CD4-positive, alpha-beta T cell treated with Interleukin-12 subunit alpha and Interleukin-12 subunit beta, for 1 hour (primary cell): ENCODE measurements around the gene PRKCA.

Experiments used
- DNase-seq: peaks from one replicate; pipeline ENCODE4 v3.0.0-alpha.2; 2020

Gene PRKCA

DNA sequence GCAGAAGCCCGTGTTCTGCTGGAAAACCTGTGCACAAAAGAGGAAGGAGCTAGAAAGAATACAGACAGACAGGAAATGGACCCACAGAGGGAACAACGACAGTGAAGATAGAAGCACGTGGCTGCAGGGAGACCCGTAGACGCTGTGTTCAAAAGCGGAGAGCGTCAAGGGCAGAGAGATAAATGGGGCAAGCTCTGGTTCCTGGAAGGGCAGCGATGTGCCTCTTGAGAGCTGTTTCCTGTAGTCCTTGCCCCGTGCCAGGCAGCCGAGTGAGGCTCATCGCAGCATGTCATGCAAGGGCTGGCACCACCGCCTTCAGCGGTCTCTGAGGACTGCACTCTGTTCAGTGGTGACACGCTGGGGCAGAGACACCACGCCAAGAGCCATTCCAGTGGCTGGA is 488.9 kb downstream of the PRKCA start:
- DNase-seq, result no peak

DNA sequence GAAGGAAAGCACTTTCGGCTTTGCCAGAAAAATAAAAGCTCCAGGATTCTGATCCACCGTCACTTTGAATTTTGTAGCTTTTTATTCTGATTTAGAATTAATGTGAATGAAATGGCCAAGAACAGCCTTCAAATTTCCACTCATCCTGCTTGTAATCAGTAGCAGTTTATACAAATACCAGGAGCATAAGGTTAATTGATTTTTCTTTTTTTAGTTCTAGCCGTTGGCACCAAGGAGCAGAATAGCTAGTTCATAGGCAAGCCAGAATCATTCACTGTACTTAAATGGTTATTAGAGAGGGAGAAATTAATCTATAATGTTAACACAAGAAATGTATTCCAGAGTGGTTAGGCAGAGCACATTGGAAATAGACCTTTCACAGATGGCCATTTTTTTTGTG is 491.4 kb downstream of the PRKCA start:
- DNase-seq, result no peak

DNA sequence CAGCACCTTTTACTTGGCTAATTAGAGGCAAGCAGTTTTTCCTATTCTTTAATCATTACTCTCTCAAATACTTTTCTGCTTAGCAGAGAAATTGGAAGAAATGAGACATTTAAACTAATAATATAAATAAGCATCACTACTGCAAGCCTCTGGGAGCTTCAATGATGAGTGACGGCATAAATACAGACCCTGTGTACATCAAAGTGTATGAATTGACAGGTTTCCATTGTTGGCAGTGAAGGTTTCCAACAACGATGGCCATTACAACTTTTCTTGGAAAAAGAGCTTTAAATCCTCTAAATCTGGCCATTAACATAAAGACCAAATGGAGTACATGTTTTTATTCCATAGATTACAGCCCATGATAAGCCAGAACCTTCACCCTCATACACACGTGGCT is 493.1 kb downstream of the PRKCA start:
- no peak for DNase-seq

DNA sequence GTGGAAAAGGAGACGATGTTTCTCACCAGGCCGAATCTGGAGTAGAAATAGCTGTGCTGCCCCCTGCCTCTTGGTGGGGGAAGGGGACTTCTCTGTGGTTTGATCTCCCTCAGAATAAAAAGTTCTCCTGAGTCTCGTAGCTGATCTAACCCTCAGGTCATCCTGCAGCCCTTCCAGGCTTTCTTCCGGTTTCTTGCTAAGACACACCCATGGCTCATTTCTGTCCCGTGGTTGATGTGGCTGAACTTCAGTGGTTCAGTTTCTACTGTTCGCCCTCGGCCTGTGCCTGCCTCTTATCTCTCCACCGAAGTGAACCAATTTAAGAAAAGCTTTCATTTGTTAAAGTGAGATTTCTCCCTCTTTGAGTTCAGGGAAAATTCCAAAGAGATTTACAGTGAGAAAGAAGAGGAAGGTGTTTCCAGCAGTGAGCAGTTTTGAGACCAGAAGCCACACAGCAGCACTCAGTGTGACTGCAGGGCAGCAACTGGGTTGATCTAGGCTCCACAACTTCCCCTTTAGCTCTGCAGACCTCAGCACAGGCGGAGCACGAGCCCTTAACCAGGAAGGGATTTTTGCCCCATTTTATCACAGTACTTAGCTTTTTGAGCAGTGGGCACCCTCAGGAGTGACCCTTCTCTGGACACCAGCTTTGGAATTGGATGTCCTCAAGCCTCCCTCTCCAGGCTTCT is 497.6 kb downstream of the PRKCA start:
- DNase-seq, result no peak

DNA sequence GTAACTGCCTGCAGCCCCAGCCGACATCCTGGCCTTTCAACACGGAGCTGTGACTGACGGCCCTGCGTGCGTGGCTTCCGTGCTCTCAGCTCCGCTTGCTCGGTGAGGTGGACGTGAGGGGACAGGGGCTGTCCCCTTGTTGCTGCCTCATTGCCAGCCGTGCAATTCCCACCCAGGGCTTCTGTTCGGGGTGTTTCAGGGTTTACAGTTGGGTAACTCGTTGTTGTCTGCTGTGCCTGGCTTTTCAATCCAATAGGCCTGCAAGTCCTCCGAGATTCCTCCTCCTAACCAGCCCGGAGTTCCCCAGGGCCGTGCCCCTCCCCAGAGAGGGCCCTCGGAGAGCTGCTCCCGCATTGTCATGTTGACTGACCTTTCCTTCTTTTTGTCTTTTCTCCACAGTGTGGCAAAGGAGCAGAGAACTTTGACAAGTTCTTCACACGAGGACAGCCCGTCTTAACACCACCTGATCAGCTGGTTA is 501.1 kb downstream of the PRKCA start:
- no peak for DNase-seq

DNA sequence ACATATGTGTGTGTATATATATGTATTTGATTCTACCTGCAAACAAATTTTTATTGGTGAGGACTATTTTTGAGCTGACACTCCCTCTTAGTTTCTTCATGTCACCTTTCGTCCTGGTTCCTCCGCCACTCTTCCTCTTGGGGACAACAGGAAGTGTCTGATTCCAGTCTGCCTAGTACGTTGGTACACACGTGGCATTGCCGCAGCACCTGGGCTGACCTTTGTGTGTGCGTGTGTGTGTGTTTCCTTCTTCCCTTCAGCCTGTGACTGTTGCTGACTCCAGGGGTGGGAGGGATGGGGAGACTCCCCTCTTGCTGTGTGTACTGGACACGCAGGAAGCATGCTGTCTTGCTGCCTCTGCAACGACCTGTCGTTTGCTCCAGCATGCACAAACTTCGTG is 503.2 kb downstream of the PRKCA start:
- no peak for DNase-seq

DNA sequence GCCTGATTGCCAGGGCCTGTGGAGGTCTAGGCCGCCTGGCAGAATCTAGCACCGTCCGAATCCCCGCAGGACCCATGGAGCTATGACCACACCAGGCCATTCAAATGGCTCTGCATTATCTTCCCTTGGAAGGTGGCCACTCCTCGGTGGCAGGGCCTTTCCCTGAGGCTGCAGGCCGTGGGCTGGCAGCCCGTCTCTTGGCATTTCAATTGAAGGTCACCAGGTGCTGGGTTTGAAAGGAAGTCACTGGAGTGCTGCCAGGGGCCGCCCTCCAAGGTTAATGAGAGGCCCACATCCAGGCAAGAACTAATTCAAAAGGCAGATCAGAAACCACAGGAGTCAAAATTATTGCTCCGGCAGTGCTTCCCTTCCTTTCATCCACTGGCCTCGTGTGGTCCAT is 504.8 kb downstream of the PRKCA start:
- no peak for DNase-seq

DNA sequence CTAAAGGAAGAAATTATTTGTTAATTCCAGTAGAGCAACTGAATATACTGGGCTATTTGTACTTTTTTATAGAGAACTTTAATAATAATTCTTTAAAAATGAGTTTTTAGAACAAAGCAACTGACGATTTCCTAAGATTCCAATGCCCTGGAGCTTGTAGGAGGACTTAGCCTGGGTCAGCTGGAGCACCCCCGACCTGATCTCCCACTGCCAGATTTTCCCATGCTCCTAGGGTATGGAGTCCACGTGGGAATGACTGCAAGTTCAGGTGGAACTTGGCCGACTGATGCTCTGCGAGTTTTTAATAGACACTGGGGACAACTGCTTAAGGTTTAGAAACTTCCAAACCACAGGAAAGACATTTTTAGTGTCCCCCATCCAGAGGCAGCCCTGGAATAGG is 507.0 kb downstream of the PRKCA start:
- DNase-seq, result no peak

DNA sequence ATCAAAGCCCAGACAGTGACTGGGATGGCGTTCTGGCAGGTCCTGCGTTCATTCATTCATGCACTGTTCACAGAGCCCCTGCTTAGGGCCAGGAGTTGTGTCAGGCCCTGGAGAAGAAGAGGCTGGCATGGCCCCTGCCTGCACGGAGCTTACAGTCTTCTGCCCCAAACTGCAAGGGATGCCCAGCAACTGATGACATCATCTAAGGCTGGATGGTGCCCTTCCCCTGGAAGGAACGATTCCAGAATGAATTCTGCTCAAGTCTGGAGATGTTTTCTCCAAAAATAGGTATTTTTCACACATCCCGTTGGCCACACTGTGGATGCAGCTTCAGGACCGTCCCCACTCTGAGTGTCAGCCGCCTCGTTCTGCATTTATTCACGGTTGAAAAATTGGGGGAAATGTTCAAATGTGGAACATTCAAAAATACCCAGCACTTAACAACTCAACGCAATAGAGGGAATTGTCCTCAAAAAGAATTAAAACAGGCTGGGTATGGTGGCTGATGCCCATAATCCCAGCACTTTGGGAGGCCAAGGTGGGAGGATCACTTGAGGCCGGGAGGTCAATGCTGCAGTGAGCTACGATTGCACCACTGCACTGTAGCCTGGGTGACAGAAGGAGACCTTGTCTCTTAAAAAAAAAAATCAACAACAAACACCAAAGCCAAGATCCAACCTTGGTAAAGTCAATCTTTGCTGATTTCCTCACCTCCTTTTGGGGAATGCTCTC is 508.7 kb downstream of the PRKCA start:
- no peak for DNase-seq

DNA sequence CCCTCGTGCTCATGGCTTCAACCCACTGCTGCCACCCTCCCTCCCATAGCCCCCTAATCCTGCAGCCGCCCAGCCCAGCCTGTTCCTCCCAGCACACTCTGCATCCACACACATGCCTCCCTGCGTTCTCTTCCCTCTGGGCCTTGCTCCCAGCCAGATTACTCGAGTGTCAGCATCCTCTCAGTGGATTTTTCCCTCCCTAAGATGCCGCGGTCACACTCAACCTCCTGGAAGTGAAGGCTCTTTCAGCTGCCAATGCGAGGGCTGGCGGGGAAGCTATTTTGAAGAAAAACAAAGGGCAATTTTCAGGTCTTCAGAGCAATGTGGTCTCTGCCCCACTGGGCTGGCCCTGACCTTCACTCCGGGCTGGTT is 509.3 kb downstream of the PRKCA start:
- no peak for DNase-seq

DNA sequence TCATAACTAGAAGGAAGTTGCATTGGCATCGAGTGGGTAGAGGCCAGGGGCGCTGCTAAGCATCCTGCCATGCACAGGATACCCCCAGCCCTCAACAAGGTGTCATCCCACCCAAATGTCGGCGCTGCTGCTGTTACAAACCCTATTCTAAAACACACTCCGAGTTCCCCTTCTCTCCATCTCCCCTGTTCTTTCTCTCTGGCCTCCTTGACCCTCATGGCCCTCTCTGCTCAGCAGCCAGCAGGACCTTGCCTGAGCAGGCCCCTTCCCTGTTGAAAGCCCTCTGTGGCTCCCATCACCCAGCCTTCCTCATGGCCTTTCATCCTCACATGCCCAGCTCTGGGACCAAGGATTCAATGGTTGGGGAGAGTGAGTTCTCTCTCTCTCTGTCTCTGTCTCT is 510.2 kb downstream of the PRKCA start:
- no peak for DNase-seq

DNA sequence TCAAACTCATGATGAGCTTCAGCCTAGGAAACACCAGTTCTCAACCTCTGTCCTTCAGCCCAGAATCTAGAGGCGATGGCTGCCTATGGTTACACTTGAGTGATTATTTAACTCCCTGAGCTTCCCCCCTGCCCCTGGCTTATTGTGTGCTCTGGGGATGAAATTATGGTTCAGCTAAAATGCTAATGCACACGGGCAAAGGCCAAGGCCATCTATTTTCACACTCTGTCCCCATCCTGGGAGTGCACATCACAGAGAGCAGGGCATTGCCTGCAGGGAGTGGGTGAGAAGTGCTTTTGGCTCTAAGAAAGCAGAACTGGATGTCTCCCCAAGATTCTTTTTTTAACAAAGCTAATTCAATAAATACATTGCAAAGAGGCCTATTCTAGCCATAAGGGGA is 510.9 kb downstream of the PRKCA start:
- DNase-seq, result no peak

DNA sequence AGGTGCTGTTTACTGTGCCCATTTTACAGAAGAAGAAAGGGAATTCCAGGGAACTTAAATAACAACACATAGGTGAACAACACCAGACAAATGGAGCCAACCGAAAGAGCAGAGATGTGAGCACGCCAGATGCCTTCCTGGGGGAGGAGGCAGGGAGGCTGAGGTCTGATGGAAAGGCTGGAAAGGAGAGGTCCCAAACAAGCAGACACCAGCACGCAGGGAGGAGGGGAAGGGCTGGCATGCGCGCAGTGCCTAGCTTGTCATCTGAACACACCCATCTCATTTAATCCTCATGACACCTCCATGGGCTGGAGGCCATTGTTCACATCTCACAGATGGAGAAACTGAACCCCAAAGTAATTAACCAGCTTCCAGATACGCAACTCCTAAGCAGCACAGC is 511.6 kb downstream of the PRKCA start:
- DNase-seq, result no peak

DNA sequence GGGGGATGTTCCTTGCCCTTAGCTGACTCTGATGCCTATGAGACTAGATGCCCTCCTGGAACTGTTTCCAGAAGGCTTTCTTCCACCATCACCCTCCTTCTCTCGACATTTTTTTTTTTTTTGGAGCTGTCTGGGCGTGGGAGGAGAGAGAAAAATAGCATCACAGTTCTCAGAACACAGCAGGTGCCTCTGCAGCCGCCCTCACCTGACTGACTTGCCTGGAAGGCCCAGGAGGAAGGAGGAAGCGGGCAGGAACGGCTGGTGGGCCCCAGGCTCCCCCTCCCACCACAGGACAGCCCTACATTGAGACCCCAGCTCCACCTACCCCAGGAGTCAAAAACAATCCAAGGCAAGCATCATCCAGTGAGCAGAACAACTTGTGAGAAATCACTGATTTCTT is 512.2 kb downstream of the PRKCA start:
- no peak for DNase-seq

DNA sequence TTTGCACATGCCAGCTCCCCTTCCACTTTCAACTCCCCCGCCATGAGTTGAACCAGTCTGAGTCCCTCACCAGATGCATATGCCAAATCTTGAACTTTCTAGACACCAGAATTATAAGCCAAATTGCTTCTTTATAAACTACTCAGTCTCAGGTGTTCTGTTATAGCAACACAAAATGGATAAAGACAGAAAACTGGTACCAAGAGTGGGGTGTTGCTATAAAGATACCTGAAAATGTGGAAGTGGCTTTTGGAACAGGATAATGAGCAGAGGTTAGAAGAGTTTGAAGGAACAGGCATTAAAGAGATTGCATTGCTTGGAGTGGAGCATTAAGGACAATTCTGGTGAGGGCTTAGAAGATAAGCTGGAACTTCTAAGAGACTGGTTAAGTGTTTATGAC is 515.3 kb downstream of the PRKCA start:
- no peak for DNase-seq

DNA sequence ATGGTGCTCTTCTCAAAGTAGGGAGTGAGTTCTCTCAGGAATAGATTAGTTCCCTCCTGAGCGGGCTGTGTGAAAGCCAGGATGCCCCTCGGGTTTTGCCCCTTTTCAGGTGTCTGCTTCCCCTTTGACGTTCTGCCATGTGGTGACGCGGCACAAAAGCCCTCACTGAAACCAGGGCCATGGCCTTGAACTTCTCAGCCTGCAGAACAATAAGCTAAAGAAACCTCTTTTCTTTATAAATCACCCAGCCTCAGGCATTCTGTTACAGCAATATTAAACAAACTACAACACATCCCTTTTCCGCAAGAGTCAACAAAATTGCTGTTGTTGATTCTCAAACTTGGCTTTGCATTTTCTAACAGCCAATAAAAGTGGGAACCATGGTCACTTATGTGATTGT is 517.1 kb downstream of the PRKCA start:
- DNase-seq, result no peak

DNA sequence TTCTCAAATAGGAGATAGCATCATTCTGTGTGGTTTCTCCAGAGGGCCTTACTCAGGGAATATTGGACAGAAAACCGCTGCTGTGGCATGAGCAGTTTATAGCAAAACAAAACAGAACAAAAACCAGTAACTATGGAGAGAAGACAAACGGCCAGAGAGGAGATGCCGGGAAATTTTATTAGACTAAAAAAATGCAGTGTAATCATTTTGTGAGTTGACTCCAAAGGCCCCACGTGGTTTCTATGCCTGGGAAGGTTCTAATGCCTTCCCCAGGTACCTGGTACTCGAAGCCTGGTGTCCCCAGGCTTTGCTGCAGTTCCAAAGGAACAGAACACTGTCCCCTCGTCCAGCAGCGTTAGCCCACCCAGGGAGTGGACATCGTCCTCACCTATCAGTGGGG is 519.6 kb downstream of the PRKCA start:
- no peak for DNase-seq

DNA sequence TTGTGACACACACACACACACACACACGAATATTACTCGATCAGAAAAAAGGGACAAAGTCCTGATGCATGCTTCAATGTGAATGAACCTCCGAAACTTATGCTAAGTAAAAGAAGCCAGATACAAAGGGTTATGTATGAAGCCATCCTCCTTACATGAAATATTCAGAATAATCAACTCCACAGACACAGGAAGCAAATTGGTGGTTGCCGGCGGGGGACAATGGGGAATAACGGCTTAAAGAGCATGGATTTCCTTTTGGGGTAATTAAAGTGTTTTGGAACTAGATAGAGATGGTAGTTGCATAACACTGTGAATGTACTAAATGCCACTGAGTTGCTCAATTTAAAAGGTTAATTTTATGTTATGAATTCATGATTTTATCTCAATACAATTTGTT is 524.4 kb downstream of the PRKCA start:
- DNase-seq, result no peak

DNA sequence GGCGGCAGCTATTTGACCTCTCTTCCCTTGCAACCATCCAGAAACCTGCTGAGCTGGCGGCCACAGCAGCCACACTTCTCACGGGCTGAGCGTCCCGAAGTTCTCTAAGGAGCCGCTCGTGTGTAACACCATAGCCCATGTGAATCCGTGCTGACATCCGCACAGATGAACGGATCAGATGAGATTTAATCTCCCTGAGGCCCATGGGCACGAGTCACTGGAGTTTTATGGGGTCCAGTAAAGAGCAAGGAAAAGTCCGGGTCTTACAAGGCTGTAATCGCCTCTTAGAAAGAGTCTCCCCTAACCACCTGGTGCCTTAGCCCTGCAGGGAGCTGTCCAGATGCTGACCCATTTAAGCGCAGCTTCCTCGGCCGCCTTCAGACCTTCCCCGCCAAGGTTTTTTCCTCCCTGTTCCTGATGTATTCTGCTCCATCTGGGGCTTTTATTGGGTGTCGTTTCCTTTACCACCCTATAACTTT is 527.0 kb downstream of the PRKCA start:
- no peak for DNase-seq

DNA sequence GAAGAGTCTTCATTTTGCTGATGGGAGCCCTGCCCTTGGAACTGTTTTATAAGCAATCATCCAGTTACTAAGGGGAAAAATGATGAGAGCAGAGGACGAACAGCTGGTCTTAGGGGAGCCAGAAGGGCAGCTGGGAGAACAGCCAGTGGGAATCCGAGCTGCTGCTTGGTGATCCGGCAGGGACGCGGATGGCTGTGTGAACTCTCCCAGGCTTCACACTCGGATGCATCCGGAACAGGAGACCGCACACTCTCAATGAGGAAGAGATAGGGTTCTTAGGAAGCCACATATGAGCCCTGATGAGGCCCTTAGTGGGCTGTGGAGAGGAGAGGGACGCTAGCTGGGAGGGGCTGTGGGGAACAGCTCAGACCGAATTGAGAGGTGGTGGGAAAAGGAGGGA is 527.5 kb downstream of the PRKCA start:
- DNase-seq, result no peak

DNA sequence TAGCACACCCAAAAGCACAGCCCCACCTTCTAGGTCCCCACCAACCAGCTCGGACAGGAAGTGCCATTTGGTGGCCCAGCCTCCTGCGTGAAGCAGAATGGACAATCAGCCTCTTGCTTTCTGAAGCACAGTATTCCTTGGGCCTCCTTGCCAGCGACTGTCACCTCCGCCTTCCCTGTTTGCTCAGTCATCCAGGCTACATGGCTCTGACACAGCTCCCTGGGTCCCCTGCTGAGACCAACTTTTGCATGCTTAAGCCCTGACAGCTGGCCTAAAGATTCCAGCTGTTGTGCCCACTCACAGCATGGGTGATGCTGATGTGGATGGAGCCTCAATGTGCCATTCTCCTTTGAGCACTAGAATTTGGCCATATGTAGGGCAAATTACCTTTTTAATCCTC is 528.0 kb downstream of the PRKCA start:
- no peak for DNase-seq

DNA sequence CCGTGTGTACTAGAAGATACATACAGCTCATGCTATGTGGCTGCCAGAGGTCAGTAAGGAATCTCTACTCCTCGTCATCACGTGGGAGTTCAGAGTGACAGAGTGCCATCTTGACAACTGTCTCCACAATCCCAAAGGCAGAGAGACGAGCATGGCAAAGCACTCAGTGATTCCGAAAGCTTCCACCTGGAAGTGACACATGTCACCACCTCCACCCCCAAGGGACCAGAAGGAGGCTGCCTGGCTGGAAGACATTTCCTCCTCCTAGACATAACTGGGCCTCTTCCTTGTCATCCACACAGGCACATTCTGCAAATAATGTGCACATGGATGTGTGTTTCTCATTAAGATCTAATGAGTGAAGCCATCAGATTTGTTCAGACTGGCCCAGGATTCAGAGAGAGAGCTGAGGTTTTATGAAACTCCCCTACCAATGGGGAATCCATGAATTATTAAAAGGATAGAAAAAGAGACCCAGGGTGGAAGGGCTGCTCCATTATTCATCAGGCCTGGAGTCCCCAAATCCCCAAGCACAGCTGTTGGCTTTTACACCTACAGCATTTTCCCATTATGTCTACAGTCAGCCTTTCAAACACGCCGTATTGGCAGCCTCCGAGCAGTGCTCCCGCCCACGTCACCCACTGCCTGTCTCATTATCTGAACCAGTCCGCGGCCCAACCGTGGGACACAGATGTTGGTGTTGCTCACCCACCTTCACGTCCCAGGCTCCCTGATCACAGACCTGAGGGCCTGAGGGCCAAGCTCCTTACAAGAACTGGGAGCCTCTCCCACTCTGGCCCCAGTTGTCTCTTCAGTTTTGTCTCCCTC is 529.2 kb downstream of the PRKCA start:
- no peak for DNase-seq

DNA sequence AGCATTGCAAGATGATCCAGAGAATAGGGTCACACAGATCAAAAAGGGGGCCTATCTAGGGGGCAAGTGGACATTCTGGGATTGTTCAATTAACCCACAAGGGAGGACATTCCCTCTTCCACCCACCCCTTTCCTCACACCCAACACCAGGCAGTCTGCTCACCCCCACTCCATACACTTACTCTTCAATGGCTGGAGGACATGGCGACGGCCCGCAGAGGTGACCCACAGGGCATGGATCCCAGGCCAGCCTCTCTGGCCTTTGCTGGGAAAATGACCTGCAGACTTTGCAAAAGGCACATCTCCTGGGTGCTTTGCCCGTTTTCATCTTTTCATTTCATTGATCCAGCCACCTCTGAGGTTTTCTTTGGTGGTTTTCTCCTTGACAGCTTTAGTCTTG is 530.8 kb downstream of the PRKCA start:
- DNase-seq, result no peak

DNA sequence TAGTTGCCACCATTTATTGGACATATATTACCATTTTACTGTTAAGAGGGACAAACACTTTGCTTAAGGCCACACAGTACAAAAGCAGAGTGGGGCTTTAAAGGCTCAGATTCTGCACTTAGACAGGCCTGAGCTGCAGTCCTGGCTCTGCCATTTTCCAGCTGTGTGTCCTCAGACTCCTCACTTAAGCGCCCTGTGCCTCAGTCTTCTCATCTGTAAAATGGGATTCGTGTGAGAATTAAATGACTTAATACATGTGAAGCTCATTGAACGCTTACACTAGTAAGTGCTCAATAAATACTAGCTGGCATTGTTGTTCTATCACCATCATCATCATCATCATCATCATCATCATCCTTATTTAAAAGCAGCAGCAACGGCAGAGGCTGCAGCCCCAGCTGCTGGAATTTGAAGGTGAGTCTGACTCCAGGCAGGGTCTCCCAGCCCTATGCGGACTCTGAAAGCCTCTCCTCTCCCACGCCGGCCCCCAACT is 532.1 kb downstream of the PRKCA start:
- no peak for DNase-seq
